C1 segment of cervical spinal cord (tissue), 14 donors: ENCODE data around the gene IQCE.
A peak's percentile ranks its signal among the peaks of the same experiment; 100 is the strongest.
"Not testable (repeated sequence)": the region's sequence is repeated elsewhere in the genome, so short reads cannot be mapped to it uniquely, and the experiment has no call there.

Experiments
- DNase-seq, 14 donors: peaks; one replicate each; lab custom pipeline; 2025; lab: John Stamatoyannopoulos, UW

Gene IQCE

GRCh38 chr7:2553831-2554581 lies 4.8 kb upstream of the IQCE start:
- peak in 1 of 14 donors; percentile 28 for DNase-seq

- DNase-seq, result no peak
These were observed 4.1 kb upstream of the IQCE start for GRCh38 chr7:2554661-2555111.

GRCh38 chr7:2555121-2556052 lies 3.4 kb upstream of the IQCE start, which contains the start of gene BRAT1:
Gene BRAT1 (minus strand): TSS chr7:2555524. CDS start chr7:2554431, 1,093 bp downstream.
- peak; percentile 50 to 98 (median 92) for DNase-seq

- no peak for DNase-seq
These were observed 638 bp downstream of the IQCE start for GRCh38 chr7:2559283-2559950.

GRCh38 chr7:2563955-2564354 lies 5.2 kb downstream of the IQCE start:
- DNase-seq, result not testable (repeated sequence)

- DNase-seq, result no peak
These were observed 6.3 kb downstream of the IQCE start for GRCh38 chr7:2564970-2565540.

- DNase-seq, result no peak
These were observed 7.6 kb downstream of the IQCE start for GRCh38 chr7:2566348-2566889.

GRCh38 chr7:2566890-2567678 lies 8.3 kb downstream of the IQCE start:
- DNase-seq, result peak in 1 of 14 donors; percentile 52

GRCh38 chr7:2567679-2568278 lies 9.0 kb downstream of the IQCE start:
- DNase-seq, result peak in 9 of 14 donors; percentile 10 to 52 (median 34)

- no peak for DNase-seq
These were observed 9.9 kb downstream of the IQCE start for GRCh38 chr7:2568521-2569223.

- DNase-seq, result no peak
These were observed 10.6 kb downstream of the IQCE start for GRCh38 chr7:2569421-2569820.

- DNase-seq, result no peak
These were observed 11.2 kb downstream of the IQCE start for GRCh38 chr7:2570021-2570420.

- DNase-seq, result no peak
These were observed 12.6 kb downstream of the IQCE start for GRCh38 chr7:2571409-2571808.

- DNase-seq, result no peak
These were observed 13.5 kb downstream of the IQCE start for GRCh38 chr7:2572101-2572842.

GRCh38 chr7:2573761-2574160 lies 15.0 kb downstream of the IQCE start:
- no peak for DNase-seq

- no peak for DNase-seq
These were observed 16.4 kb downstream of the IQCE start for GRCh38 chr7:2575046-2575732.

GRCh38 chr7:2575733-2576340 lies 17.1 kb downstream of the IQCE start:
- DNase-seq, result no peak
